Vagina (tissue), 2 donors: ENCODE results near the gene SLC32A1.

Source experiments
- POLR2A ChIP-seq, 2 donors: fragments of 450-650 bp; IDR thresholded peaks; one replicate each; pipeline ENCODE4 v1.6.1; 2017; ENCODE audit warnings: antibody characterized with exemption in 2 of 2, mild to moderate bottlenecking in 2 of 2, moderate library complexity in 2 of 2
- TF ChIP-seq, protein P1 (sequence below), 3 experiments: fragments of 450-650 bp in 2 of 3; fragments of 200-600 bp in 1 of 3; sonication (generic) in 1 of 3; IDR thresholded peaks; one replicate each; pipeline ENCODE4 v1.5.1; 2017 to 2019; ENCODE audit warnings: antibody characterized with exemption in 3 of 3, mild to moderate bottlenecking in 2 of 3, moderate library complexity in 2 of 3

DNA sequence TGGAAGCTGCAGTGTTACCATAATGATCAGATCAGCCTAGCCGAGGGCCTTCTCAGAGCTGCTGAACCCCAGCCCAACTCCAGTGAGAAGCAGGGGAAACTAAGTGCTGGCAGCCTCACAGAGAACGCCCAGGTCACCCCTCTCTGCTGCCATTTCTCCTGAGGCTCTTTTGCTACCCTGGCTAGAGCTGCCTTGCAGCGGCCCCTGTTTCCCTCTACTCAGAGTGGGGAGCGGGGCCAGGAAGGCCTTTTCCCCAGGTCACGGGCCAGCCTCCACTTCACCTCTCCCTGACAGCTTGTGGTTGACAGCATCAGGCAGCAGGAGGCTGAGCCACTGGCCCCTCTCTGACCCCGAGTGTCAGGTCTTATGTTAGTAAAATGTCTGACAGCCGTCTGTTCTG is 46.7 kb downstream of the SLC32A1 start:
- no peak for TF ChIP-seq POLR2A (IDR thresholded peaks at IDR 0.05)
- TF ChIP-seq, protein P1, sequence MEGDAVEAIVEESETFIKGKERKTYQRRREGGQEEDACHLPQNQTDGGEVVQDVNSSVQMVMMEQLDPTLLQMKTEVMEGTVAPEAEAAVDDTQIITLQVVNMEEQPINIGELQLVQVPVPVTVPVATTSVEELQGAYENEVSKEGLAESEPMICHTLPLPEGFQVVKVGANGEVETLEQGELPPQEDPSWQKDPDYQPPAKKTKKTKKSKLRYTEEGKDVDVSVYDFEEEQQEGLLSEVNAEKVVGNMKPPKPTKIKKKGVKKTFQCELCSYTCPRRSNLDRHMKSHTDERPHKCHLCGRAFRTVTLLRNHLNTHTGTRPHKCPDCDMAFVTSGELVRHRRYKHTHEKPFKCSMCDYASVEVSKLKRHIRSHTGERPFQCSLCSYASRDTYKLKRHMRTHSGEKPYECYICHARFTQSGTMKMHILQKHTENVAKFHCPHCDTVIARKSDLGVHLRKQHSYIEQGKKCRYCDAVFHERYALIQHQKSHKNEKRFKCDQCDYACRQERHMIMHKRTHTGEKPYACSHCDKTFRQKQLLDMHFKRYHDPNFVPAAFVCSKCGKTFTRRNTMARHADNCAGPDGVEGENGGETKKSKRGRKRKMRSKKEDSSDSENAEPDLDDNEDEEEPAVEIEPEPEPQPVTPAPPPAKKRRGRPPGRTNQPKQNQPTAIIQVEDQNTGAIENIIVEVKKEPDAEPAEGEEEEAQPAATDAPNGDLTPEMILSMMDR (IDR thresholded peaks at IDR 0.05): no peak
